SHP77 (cell line): Measurements from ENCODE around the gene SWI5.
"Not testable (repeated sequence)": the region's sequence is repeated elsewhere in the genome, so short reads cannot be mapped to it uniquely, and the experiment has no call there.

Experiments used
- DNase-seq, 2 experiments: peaks; one replicate each; lab custom pipeline; 2025; lab: John Stamatoyannopoulos, UW

Gene SWI5

DNA sequence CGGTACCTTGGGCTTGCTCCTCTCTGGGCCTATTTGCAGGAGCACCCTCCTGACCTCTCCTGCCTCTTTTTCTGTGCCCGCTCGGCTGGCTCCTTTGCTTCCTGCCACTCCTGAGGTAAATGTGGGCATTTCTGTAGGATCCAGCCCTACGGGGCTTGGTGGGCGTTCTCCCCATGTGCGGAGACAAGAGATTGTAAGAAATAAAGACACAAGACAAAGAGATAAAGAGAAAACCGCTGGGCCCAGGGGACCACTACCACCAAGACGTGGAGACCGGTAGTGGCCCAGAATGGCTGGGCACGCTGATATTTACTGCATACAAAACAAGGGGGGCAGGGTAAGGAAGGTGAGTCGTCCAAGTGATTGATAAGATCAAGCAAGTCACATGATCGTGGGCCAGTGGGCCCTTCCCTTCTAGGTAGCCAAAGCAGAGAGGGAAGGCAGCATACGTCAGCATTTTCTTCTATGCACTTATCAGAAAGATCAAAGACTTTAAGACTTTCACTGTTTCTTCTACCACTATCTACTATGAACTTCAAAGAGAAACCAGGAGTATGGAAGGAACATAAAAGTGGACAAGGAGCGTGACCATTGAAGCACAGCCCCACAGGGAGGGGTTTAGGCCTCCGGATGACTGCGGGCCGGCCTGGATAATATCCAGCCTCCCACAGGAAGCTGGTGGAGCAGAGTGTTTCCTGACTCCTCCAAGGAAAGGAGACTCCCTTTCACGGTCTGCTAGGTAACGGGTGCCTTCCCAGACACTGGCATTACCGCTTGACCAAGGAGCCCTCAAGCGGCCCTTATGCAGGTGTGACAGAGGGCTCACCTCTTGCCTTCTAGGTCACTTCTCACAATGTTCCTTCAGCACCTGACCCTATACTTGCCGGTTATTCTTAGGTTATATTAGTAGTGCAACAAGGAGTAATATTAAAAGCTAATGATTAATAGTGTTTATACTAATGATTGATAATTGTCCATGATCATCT is 3.3 kb downstream of the SWI5 start:
- DNase-seq = not testable (repeated sequence)

- DNase-seq = no peak
These were observed 4.1 kb downstream of the SWI5 start for GRCh38 chr9:128280084-128280622.

- no peak for DNase-seq
These were observed 6.4 kb downstream of the SWI5 start for GRCh38 chr9:128282500-128282899.

DNA sequence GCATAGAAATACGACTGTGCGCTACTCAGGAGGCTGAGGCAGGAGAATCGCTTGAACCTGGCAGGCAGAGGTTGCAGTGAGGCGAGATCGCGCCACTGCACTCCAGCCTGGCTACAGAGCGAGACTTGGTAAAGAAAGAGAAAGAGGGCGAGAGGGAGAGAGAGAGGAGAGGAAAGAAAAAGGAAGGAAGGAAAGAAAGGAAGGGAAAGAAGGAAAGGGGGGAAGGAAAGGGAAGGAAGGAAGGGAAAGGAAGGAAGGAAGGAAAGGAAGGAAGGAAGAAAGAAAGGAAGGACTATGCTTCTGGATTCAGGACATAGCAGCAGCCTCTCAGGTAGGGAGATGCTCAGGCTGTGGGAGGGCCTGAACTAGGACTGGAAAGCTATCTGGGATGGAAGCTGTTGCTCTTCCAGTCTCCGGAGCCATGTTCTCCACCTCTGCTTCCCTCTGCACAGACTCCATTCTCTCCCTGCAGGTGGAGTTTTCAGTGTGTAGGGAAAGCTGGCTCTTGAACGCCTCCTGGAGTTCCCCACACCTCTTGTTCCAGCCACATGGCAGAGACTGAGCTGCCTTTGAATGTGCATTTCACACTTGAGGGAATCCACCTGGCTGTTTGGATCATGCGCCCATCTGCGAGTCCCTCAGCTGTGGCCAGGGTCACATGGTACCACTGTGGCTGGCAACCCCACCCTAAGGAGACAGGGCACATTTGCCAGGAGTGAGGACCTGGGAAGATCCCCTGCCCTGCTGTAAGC is 9.1 kb downstream of the SWI5 start:
- DNase-seq = no peak

DNA sequence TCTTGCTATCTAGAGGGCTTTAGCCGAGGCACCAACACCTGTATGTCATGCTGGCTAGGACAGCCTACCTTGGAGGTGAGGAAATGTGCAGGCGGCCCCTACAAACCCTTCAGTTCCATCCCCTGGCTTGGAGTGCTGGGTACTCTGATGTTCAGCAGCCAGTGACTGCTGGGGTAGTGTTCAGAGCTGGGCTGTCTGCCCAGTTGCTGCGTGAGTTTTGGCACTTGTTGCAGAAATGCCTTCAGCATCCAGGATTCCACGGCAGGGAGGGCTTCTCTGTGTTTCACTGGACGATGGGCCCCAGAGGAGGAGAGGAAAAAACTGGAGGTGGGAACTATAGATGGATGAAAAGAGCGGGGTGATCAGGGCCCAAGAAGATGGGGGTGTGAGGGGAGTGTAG is 10.4 kb downstream of the SWI5 start:
- no peak for DNase-seq

DNA sequence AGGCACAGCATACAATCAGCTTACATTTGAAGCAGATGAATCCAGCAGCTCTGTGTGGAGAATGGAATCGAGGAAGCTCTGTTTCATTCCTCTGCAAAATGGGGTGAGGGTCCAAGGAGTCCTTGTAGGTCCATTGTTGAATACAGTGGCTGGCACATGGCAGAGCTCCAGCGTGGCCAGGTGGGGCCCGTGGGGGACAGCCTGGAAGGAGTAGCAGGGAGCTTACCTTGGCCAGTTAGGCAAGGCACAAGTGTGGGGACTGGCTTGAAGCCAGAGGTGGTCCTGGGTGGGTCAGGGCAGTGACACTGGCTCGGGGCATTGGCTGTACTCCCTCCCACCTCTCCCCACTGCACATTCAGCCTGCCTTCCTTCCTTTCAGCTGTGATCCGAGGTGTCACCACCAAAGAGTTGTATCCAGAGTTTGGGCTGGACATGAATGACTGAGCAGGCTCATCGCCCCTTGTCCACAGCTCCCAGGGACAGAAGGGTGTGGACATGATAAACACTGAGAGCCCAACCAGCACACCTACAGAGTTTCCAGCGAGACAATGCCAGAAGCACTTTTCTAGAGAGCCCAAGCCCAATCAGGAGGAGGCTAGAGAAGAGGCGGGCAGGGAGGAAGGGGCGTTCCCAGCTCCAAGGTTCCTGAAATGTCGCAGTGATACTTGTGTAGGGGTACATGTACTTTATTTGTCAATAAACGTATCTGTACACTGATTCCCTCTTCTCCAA is 12.4 kb downstream of the SWI5 start:
- no peak for DNase-seq

- DNase-seq = no peak
These were observed 15.9 kb downstream of the SWI5 start for GRCh38 chr9:128292009-128292408.

DNA sequence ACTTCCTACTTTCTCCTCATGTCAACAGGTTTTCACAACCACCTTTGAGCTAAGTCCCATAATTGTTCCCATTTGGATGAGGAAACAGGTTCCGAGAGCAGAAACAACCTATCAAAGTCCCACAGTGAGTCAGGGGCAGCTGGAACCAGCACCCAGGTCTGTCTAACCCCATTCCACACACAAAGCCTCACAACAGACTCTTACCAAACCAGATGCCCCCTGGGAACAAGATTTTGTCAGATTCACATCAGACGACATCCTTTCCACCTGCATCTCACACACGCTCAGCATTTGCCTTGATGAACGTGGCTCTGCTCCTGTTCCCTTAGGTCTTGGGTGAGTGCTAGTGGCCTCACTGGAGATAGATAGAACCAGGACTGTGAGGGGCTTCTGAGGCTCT is 17.0 kb downstream of the SWI5 start:
- no peak for DNase-seq

DNA sequence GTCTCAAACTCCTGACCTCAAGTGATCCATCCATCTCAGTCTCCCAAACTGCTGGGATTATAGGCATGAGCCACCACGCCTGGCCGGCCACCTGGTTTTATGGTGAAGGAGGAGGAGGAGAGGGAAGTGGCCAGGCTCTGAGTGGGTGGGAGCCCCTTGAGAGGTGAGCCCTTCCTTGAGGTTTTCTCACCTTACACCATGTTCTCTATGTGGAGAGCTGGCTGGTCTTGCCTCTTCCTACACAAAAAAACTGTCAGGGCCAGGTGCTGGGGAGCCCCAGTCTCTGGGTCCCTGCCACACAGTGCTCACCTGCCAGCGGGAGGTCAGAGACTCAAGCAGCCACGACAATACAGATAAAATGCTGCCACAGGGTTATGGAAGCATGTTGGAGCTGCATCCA is 18.1 kb downstream of the SWI5 start:
- no peak for DNase-seq

GRCh38 chr9:128296340-128297220 is 20.5 kb downstream of the SWI5 start:
- DNase-seq = no peak

DNA sequence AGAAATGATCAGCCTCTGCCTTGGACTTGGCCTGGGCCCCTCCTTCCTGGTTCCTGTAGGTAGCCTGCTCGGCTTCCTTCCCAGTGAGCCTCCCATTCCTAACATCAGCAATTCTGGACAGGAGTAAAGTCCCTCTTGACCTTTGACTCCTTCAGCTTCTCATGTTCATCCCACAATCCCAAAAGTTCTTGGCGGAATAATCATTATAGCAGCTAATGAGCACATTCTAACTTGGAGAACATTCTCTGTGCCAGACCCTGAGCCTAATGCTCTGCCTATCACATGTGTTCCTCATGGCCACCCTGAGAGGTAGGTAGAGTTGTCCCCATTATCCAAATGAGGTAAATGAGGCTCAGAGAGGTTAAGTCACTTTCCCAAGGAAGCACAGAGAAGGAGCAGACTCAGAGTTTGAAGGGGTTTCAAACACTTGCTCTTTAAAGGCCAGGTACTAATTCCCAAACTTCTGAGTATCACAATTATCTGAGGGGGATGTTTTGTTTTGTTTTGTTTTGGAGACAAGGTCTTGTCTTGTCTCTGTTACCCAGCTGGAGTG is 21.2 kb downstream of the SWI5 start:
- no peak for DNase-seq

GRCh38 chr9:128298535-128299482 is 22.7 kb downstream of the SWI5 start:
- no peak for DNase-seq

DNA sequence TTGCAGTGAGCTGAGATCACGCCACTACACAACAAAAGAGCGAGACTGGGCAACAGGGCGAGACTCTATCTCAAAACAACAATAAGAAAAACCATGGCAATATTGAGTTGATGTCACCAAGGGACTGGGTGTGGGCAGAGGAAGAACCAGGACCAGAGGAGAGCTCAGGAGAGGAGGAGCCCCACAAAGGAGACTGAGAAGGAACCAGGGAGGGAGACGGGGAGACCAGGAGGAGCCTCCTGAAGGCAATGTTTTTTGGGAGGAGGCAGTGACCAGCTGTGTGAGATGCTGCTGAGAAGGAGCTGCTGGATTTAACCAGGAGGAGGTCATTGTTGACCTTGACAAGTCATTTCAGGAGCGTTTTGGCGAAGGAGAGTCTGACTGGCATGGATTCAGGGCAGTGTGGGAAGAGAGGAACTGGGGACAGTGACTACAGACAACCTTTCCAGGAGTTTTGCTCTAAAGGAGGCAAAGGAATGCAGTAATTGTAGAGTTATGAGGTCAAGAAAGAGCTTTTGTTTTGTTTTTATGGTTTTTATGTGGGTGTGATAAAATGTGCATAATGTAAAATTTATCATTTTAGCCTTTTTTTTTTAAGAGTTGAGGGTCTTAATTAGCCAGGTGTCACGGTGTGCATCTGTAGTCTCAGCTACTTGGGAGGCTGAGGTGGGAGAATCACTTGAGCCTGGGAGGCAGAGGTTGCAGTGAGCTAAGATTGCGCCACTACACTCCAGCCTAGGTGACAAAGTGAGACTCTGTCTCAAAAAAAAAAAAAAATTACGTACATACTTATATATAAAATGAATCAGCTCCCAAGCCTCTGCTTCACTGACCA is 28.3 kb downstream of the SWI5 start:
- no peak for DNase-seq

GRCh38 chr9:128304971-128305288 is 28.9 kb downstream of the SWI5 start:
- no peak for DNase-seq

DNA sequence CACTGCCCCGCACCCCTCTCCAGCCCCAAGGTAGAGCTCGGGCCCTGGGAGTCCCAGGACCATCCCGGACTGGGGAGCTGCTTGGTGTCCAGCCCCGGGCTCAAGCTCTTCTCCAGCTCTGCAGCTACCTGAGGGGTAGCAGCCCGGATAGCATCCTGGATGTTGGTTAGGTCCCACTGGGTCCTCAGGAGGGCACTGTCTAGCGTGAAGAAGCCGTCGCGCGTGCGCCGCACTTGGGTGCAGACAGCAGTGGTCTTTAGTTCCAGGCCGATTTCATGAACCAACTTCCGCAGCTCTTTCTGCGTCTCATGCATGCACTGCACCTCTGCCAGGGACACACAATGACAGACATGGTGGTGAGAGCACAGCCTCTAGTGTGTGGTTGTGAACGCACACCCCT is 33.5 kb downstream of the SWI5 start:
- no peak for DNase-seq

- DNase-seq = no peak
These were observed 34.4 kb downstream of the SWI5 start for GRCh38 chr9:128310461-128310860.

DNA sequence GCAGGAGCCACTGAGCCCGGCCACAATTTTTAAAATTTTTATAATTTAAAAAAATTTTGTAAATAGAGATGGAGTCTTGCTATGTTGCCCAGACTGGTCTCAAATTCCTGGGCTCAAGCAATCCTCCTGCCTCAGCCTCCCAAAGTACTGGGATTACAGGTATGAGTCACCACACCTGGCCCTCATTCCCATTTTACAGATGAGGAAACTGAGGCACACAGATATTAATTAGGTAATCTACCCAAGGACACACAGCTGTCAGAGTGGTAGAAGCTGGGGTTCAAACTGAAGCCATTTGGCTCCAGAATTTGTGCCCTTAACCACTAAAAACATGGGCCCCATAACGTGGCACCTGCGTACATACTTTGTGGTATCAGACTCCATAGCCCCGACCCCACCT is 38.6 kb downstream of the SWI5 start:
- no peak for DNase-seq

GRCh38 chr9:128316421-128316820 is 40.3 kb downstream of the SWI5 start:
- DNase-seq = no peak

DNA sequence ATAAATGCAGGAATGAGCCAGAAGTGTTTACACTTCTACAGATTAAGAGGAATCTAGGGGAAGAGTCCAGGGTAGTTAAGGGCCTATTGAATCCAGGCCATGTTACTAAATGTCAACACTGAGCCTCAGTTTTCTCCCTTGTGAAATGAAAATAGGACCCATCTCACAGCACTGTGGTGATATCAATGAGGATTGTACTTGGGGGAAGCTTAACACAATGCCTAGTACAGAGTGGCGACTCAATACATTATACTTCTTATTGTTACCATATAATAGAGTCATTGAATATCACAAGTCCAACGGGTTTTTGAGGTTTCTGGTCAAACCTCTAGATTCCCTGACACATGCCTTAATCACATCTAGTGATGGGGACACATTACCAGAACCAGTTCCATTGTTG is 41.6 kb downstream of the SWI5 start:
- no peak for DNase-seq
